Esophagus muscularis mucosa (tissue), 3 donors: ENCODE results near the gene DAW1.

ENCODE experiments used
- POLR2AphosphoS5 ChIP-seq, 2 donors: sonication (generic); formaldehyde crosslinking; IDR thresholded peaks; one replicate each; pipeline ENCODE4 v1.6.1; 2017; ENCODE audit warnings: antibody characterized with exemption in 2 of 2
- TF ChIP-seq, protein P1 (sequence below), 3 experiments: fragments of 200-600 bp in 2 of 3; fragments of 450-650 bp in 1 of 3; sonication (generic) in 2 of 3; IDR thresholded peaks; one replicate each; pipeline ENCODE4 v1.5.1; 2017 to 2019; ENCODE audit warnings: antibody characterized with exemption in 3 of 3, mild to moderate bottlenecking in 2 of 3, moderate library complexity in 1 of 3

DNA sequence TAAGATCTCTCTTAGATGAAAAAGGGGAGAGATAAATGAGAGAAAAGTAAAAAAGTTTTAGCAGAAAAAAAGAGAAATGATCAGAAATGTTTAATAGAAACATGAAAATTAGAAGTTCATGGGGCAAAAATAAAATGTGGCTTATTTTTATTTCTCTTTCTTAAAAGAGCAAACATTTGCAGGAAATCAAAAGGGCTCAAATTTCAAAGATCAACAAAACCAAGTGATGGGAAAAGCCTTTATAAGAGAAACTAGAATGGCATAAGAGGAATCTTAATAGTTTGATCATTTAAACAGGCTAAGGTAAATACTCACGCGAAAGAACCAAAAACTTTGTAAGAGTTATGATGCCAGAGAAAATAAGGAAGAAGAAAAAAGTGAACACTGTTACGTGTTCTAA is 23.3 kb upstream of the DAW1 start:
- TF ChIP-seq, protein P1, sequence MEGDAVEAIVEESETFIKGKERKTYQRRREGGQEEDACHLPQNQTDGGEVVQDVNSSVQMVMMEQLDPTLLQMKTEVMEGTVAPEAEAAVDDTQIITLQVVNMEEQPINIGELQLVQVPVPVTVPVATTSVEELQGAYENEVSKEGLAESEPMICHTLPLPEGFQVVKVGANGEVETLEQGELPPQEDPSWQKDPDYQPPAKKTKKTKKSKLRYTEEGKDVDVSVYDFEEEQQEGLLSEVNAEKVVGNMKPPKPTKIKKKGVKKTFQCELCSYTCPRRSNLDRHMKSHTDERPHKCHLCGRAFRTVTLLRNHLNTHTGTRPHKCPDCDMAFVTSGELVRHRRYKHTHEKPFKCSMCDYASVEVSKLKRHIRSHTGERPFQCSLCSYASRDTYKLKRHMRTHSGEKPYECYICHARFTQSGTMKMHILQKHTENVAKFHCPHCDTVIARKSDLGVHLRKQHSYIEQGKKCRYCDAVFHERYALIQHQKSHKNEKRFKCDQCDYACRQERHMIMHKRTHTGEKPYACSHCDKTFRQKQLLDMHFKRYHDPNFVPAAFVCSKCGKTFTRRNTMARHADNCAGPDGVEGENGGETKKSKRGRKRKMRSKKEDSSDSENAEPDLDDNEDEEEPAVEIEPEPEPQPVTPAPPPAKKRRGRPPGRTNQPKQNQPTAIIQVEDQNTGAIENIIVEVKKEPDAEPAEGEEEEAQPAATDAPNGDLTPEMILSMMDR (IDR thresholded peaks at IDR 0.05) = no peak
- TF ChIP-seq POLR2AphosphoS5 (IDR thresholded peaks at IDR 0.05) = no peak
